Measurements from ENCODE around the gene TSC22D4.

GRCh38 chr7:100441641-100442535, 37.1 kb downstream of the TSC22D4 start:
- TF ChIP-seq CTCF (IDR thresholded peaks at IDR 0.05) = no peak
- no peak for TF ChIP-seq POLR2A (IDR thresholded peaks at IDR 0.05)
